Common myeloid progenitor, CD34-positive (primary cell): ENCODE measurements around the gene KLHL13.
A peak's percentile ranks its signal among the peaks of the same experiment; 100 is the strongest.

ENCODE experiments used
- CTCF ChIA-PET: fragments of 350-600 bp; sonication (Branson Sonifier 250); formaldehyde crosslinking; loops from one replicate; lab custom pipeline; 2021; ENCODE audit warnings: antibody characterized with exemption; lab: Charles Lee
- POLR2A ChIA-PET: fragments of 350-600 bp; sonication (Branson Sonifier 250); formaldehyde crosslinking; loops from one replicate; lab custom pipeline; 2021; ENCODE audit warnings: antibody characterized with exemption; lab: Charles Lee
- DNase-seq, 3 donors: peaks; one replicate each; pipeline versions ENCODE4 v3.0.0 to v3.0.0-alpha.2; 2013
- H3K27ac ChIP-seq, 2 experiments: 1 replicate in 1 of 2; 2 replicates in 1 of 2; pipeline ENCODE4 v1.7.0; 2013; ENCODE audit warnings: inconsistent platforms in 2 of 2, low read length in 2 of 2, mild to moderate bottlenecking in 2 of 2, low read depth in 1 of 2, moderate library complexity in 1 of 2; ENCODE audit not compliant: severe bottlenecking in 2 of 2, insufficient read depth in 1 of 2, poor library complexity in 1 of 2
- H3K27me3 ChIP-seq, 5 experiments: replicated peaks in 2 of 5; 1 replicate in 3 of 5; 2 replicates in 2 of 5; pipeline versions ENCODE4 v1.6.1 to v1.7.0; 2013; ENCODE audit warnings: low read length in 4 of 5, mild to moderate bottlenecking in 2 of 5, moderate library complexity in 2 of 5, inconsistent platforms in 1 of 5; ENCODE audit not compliant: insufficient read depth in 5 of 5, control insufficient read depth in 4 of 5
- H3K36me3 ChIP-seq, 4 experiments: 1 replicate in 2 of 4; 2 replicates in 2 of 4; pipeline versions ENCODE4 v1.6.1 to v1.7.0; 2013; ENCODE audit warnings: low read length in 3 of 4, control low read depth in 1 of 4, mild to moderate bottlenecking in 1 of 4; ENCODE audit not compliant: control insufficient read depth in 4 of 4, insufficient read depth in 4 of 4
- H3K4me1 ChIP-seq, 4 experiments: 1 replicate in 3 of 4; 2 replicates in 1 of 4; pipeline versions ENCODE4 v1.6.1 to v1.7.1; 2013; ENCODE audit warnings: low read length in 3 of 4, mild to moderate bottlenecking in 3 of 4, control low read depth in 1 of 4, inconsistent platforms in 1 of 4, moderate library complexity in 1 of 4; ENCODE audit not compliant: control insufficient read depth in 4 of 4, insufficient read depth in 4 of 4; ENCODE audit errors: control extremely low read depth in 1 of 4
- H3K4me3 ChIP-seq, 7 experiments: 1 replicate in 4 of 7; 2 replicates in 3 of 7; pipeline versions ENCODE4 v1.5.1 to v1.7.0; 2013; ENCODE audit warnings: mild to moderate bottlenecking in 7 of 7, low read length in 6 of 7, moderate library complexity in 6 of 7, inconsistent platforms in 2 of 7, low read depth in 2 of 7, control low read depth in 1 of 7; ENCODE audit not compliant: insufficient read depth in 4 of 7, control insufficient read depth in 1 of 7; ENCODE audit errors: extremely low read depth in 1 of 7
- H3K9me3 ChIP-seq, 5 experiments: 1 replicate in 4 of 5; 2 replicates in 1 of 5; pipeline versions ENCODE4 v1.6.1 to v1.7.1; 2013; ENCODE audit warnings: low read length in 4 of 5, mild to moderate bottlenecking in 2 of 5, inconsistent platforms in 1 of 5, low read depth in 1 of 5, moderate library complexity in 1 of 5; ENCODE audit not compliant: control insufficient read depth in 4 of 5, insufficient read depth in 2 of 5; ENCODE audit errors: control extremely low read depth in 1 of 5
- WGBS: methylation state at CpG from one replicate; pipeline ENCODE4 v1.1.5; 2013; ENCODE audit not compliant: insufficient coverage; 5-methylcytosine and 5-hydroxymethylcytosine counted together

KLHL13 gene

DNA sequence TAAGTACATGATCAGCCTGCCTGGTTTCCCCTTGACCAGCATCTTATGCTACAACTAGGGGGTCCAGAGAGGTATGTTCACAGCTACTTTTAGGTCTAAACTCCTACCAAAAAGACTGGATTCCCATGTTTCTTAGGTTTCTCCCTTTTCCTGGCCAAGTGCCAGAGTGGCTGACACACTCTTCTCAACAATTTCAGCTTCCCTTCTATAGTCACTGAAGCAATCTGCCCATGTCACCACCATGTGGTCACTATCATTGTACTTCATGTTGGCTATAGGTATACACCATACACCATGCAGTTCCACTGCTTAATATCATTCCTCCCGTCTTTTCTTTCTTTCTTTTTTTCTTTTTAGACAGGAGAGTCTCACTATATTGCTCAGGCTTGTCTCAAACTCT, 66.9 kb downstream of the KLHL13 start:
- WGBS, result no CpG with 5 or more reads among the region's 1 CpG
- ChIA-PET CTCF (no interaction called here), POLR2A (no interaction called here)
- Histone ChIP-seq H3K9me3 (peaks cover 0 to 2% (median 0%) of the 10 kb centered on the region in 5 experiments), H3K4me1 (peaks cover 0 to 3% (median 0%) of the 10 kb centered on the region in 4 experiments), H3K36me3 (no peaks in the 10 kb centered on the region), H3K27ac (no peak overlapping the region), H3K27me3 (no peaks in the 10 kb centered on the region), H3K4me3 (no peak overlapping the region)
- peak in 2 of 3 donors; percentile 27 to 42 for DNase-seq

DNA sequence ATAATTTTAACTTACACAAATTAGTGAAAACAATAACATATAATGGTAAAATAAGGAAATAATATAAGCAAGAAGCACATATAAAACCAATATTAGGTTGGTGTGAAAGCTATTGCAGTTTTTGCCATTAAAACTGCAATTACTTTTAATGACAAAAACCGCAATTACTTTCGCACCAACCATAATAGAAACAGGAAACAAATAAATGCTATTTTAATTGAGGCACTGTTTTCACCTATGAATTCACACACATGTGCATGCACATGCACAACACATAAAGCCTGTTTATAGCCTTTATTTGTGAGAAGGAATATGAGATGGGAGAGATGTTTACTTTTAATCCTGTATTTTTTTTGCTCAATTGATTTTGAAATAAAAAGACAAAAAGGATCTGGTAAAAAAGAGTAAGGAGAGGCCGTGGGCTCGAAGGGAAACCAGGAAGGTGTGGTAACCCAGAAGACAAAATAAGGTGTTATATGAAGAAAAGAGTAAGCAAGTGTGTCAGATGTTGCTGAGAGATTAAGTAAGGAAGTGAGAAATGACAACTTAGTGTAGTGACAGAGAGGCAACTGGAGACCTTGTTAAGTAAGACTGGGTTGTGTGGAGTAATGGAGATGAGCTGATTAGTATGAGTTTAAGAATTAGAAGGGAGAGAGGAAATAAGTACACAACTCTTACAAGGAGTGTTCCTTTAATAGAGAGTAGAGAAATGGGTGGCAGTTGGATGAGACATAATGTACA, 69.0 kb downstream of the KLHL13 start:
- no peaks in the 10 kb centered on the region for H3K27me3 ChIP-seq
- H3K36me3 ChIP-seq, result no peaks in the 10 kb centered on the region
- no peak overlapping the region for H3K27ac ChIP-seq
- peaks cover 0 to 11% (median 0%) of the 10 kb centered on the region in 5 experiments for H3K9me3 ChIP-seq
- CTCF ChIA-PET, result no interaction called here
- peaks cover 0 to 3% (median 0%) of the 10 kb centered on the region in 4 experiments for H3K4me1 ChIP-seq
- 17% methylated on average over 2 of the region's 4 CpGs for WGBS
- POLR2A ChIA-PET, result no interaction called here
- DNase-seq, result peak in 2 of 3 donors; percentile 34 to 56
- no peak overlapping the region for H3K4me3 ChIP-seq

DNA sequence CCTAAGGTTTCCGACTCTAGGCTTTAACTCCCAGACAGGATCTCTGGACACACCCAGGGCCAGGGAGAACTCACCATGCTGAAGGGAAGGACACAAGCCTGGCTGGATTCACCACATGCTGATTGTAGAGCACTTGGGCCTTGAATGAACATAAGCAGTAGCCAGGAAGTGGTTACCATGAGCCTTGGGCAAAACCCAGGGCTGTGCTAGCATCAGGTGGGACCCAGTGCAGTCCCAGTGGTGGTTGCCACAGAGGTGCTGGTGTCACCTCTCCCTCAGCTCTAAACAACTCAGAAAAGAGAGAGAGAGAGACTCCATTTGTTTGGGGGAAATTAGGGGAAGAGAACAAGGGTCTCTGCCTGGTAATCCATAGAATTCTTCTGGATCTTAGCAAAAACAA, 77.0 kb downstream of the KLHL13 start:
- CTCF ChIA-PET, result no interaction called here
- WGBS, result 100% methylated on average over 1 of the region's 1 CpG
- H3K4me1 ChIP-seq, result peaks cover 0 to 2% (median 0%) of the 10 kb centered on the region in 4 experiments

DNA sequence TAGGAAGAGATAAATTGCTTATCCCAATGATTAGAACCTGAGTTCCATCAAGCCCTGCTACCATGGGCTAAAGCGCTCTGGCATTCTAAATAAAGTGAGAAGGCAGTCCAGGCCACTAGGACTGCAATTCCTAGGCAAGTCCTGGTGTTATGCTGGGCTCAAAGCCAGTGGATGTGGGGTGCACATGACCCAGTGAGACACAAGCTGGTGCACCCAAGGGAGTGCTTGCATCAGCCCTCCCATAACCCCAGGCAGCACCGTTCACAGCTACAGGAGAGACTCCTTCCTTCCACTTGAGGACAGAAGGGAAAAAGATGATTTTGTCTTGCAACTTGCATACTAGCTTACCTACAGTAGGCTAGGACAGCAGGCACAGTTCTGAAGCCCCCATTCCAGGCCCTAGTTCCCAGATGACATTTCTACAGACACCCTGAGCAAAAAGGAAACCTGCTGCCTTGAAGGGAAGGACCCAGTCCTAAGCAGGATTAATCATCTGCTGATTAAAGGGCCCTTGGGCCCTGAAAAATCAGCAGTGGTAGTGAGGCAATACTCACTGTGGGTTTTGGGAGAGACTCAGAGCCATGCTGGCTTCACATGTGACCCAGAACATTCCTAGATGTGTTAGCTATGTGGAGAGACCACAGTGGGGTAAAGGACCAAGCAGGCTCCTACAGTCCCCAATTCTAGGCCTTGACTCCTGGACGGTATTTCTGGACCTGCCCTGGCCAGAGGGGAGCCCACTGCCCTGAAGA, 77.8 kb downstream of the KLHL13 start:
- Histone ChIP-seq H3K36me3 (peaks cover 0 to 2% (median 0%) of the 10 kb centered on the region in 4 experiments), H3K4me1 (peaks cover 0 to 2% (median 0%) of the 10 kb centered on the region in 4 experiments), H3K4me3 (no peak overlapping the region), H3K9me3 (peaks cover 0 to 9% (median 0%) of the 10 kb centered on the region in 5 experiments), H3K27me3 (no peaks in the 10 kb centered on the region), H3K27ac (no peak overlapping the region)
- WGBS, result 76% methylated on average over 3 of the region's 3 CpGs
- POLR2A ChIA-PET, result no interaction called here
- CTCF ChIA-PET, result no interaction called here
- no peak for DNase-seq

More for the DNA sequence above, 77.0 kb downstream of the KLHL13 start:
- H3K4me3 ChIP-seq, result no peak overlapping the region
- H3K9me3 ChIP-seq, result peaks cover 0 to 9% (median 0%) of the 10 kb centered on the region in 5 experiments
- no peaks in the 10 kb centered on the region for H3K27me3 ChIP-seq
- peaks cover 0 to 2% (median 0%) of the 10 kb centered on the region in 4 experiments for H3K36me3 ChIP-seq
- POLR2A ChIA-PET, result no interaction called here
- DNase-seq, result no peak
- H3K27ac ChIP-seq, result no peak overlapping the region

DNA sequence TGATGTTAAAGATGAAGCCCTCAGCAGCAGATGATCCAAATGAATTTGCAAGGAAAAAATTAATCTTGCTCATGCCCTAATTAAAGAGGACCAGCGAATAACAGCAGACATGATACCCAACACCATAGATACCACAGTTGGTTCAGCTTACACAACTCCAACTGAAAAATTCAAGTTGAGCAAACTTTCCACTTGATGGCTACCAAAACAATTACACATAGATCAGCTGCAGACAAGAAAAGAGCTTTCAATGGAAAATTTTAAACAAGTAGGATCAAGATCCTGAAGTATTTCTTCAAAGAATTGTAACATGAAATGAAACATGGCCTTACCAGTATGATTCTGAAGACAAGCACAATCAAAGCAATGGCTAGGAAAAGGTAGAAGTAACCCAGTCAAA, 90.0 kb downstream of the KLHL13 start:
- no peak overlapping the region for H3K27ac ChIP-seq
- WGBS, result 73% methylated on average over 1 of the region's 1 CpG
- POLR2A ChIA-PET, result no interaction called here

DNA sequence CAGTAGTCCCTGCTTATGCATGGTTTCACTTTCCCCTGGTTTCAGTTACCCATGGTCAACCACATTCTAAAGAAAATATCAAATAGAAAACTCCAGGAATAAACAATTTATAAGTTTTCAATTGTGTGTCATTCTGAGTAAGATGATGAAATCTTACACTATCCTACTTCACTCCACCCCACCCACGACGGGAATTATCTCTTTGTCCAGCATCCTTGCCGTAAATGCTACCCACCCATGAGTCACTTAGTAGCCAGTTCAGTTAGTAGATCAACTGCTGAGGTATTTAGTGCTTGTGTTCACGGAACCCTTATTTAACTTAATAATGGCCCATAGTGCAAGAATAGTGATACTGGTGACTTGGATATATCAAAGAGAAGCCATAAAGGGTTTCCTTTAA, 91.4 kb downstream of the KLHL13 start:
- no CpG with 5 or more reads among the region's 4 CpGs for WGBS
- no peaks in the 10 kb centered on the region for H3K4me1 ChIP-seq
- POLR2A ChIA-PET, result no interaction called here
- no peak overlapping the region for H3K27ac ChIP-seq
- DNase-seq, result no peak
- no peaks in the 10 kb centered on the region for H3K9me3 ChIP-seq
- CTCF ChIA-PET, result interaction anchor here (0.5 kb wide), 1 partner anchor 39 kb away, joined by 3 read pairs; no protein-coding TSS in a partner anchor
- H3K27me3 ChIP-seq, result no peaks in the 10 kb centered on the region
- no peak overlapping the region for H3K4me3 ChIP-seq
- H3K36me3 ChIP-seq, result no peaks in the 10 kb centered on the region

More for the DNA sequence above, 90.0 kb downstream of the KLHL13 start:
- Histone ChIP-seq H3K27me3 (no peaks in the 10 kb centered on the region), H3K9me3 (no peaks in the 10 kb centered on the region), H3K4me1 (no peaks in the 10 kb centered on the region), H3K36me3 (no peaks in the 10 kb centered on the region), H3K4me3 (no peak overlapping the region)
- CTCF ChIA-PET, result no interaction called here
- no peak for DNase-seq

DNA sequence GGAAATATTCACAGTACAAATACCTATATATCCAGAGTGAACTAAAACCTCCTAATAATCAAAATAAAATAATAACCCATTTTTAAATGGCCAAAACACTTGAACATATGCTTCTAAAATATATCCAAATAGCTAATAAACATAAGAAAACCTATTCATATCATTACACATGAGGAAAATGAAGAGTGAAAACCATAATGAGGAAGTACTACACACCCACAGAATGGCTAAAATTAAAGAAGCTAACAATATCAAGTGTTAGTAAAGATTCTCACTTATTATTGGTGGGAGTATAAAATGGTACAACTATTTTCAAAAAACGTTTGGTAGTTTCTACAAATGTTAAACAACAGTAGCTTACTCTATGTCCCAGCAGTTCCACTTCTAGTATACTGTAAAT, 92.1 kb downstream of the KLHL13 start:
- Histone ChIP-seq H3K27ac (no peak overlapping the region), H3K27me3 (no peaks in the 10 kb centered on the region), H3K36me3 (no peaks in the 10 kb centered on the region), H3K9me3 (no peaks in the 10 kb centered on the region), H3K4me3 (no peak overlapping the region), H3K4me1 (no peaks in the 10 kb centered on the region)
- ChIA-PET CTCF (interaction anchor here (0.5 kb wide), 1 partner anchor 39 kb away, joined by 3 read pairs; no protein-coding TSS in a partner anchor), POLR2A (no interaction called here)
- WGBS, result no CpG with 5 or more reads among the region's 1 CpG
- no peak for DNase-seq
